GM18907 (cell line): ENCODE measurements around the gene GH2.
A peak's percentile ranks its signal among the peaks of the same experiment; 100 is the strongest.
"Not testable (repeated sequence)": the region's sequence is repeated elsewhere in the genome, so short reads cannot be mapped to it uniquely, and the experiment has no call there.

Experiments
- ATAC-seq: cut with Tn5 transposase; IDR thresholded peaks from one replicate; pipeline ENCODE4 v1.9.1; 2021; ENCODE audit warnings: mild to moderate bottlenecking, moderate library complexity; ENCODE audit not compliant: unreplicated experiment

GH2 gene

DNA sequence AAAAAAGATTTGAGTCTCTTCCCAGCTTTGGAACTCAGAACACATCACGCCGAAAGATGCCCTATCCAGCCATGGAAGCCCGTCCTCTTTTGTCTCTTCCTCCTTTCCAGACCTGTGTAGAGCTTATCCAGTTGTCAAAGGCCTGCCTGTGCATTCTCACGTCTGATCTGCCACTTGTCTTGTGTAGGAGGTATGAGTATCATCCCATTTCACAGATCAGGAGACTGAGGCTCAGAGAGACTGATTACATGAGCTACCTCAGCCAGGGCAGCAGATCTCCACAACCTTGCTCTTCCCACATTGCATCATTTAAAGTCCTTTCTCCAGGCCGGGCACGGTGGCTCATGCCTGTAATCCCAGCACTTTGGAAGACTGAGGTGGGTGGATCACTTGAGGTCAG is 7.1 kb downstream of the GH2 start:
- not testable (repeated sequence) for ATAC-seq

DNA sequence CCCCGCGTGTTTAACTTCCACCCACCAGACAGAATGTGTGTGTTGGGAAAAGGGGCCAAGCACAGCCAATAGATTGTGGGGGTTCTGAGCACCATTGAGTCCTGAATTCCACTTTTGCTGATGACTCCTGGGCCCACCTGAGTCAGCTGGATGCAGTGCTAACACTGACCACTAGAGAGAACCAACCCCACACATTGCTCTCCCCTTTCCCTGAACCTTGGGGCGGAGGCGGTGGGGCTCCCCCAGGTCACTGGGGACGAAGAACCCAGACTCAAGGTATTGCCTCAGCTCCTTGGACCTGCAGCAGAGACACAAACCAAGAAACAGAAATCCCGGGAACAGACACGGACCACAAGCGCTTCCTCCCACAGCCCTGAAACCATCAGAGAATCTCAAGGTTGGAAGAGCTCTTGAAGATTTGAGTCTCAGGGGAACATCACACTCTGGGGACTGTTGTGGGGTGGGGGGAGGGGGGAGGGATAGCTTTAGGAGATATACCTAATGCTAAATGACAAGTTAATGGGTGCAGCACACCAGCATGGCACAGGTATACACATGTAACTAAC is 7.6 kb downstream of the GH2 start:
- not testable (repeated sequence) for ATAC-seq

DNA sequence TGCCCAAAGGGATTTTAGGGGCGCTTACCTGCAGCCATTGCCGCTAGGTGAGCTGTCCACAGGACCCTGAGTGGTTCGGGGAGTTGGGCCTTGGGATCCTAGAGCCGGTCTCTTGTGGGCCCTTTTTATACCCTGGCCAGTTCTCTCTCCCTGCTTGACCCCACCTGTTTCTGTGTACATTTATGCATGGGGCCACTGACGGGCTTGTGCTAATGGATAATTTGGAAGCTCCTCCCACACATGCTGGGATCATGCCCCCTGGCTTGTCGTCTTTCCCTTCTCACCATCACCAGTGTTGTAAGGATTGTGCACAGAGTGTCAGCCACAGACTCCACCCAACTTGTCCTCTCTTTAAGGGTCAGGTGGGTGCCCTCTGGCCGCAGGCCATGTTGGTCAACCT is 8.2 kb downstream of the GH2 start, which contains the start of gene CSH2:
TSS of gene CSH2 (minus strand) at position 101 of the 400 bp plus-strand sequence. CDS start at position 38, 63 bp downstream.
- not testable (repeated sequence) for ATAC-seq

GRCh38 chr17:63871646-63872365 is 9.9 kb downstream of the GH2 start:
- not testable (repeated sequence) for ATAC-seq

DNA sequence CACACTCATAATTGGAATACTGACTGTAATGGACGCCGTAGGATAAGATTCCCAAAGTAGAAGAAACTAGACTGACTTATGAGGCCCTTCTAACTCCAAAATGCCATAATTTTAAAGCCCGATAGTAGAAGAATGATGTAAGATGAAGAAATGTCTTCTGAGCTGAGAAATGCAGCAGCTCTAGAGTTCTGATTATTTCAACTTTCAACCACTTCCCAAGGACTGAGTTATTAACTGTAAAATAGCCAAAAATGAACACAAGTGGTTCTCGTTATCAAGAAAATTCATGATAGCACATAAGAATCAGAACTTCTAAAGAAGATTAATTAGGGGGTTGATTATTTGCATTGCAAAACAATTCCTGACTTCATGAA is 11.5 kb downstream of the GH2 start:
- ATAC-seq = not testable (repeated sequence)

- ATAC-seq = not testable (repeated sequence)
These were observed 12.1 kb downstream of the GH2 start for GRCh38 chr17:63869491-63870291.

DNA sequence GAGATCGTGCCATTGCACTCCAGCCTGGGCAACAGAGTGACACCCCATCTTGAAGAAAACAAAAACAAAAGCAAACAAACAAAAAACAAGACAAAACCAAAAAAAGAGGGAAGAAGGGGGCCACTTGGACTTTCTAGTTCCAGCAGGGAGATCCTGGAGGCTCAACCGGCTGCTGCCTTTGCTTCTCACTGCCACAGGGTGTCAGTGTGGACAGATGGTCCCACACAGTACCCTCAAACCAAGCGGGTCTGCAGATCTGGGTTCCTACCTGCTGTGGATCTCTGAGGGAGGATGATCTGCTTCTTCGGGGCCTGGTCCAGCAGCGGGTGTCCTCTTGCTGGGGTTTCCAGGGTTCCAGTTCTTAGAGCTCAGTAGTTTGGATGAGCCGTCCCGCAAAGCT is 15.1 kb downstream of the GH2 start:
- ATAC-seq = not testable (repeated sequence)

- ATAC-seq = no peak
These were observed 22.5 kb downstream of the GH2 start for GRCh38 chr17:63859257-63859656.

GRCh38 chr17:63856425-63856824 is 25.3 kb downstream of the GH2 start:
- ATAC-seq = not testable (repeated sequence)

DNA sequence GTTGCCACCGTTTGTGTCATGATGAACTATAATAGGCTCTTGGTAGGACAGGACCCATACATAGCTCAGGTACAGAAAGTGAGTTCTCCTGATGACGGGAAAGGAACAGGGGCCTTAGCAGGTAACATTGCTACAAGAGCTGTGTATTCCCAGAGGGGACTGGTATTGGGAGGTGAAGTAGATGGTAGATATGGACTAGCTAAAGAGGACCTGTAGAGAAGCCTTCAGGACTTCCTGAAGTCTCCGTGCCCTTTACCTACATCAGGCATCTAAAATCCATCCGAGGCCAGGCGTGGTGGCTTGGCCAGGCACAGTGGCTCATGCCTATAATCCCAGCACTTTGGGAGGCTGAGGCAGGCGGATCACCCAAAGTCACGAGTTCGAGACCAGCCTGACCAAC is 26.6 kb downstream of the GH2 start:
- ATAC-seq = no peak

DNA sequence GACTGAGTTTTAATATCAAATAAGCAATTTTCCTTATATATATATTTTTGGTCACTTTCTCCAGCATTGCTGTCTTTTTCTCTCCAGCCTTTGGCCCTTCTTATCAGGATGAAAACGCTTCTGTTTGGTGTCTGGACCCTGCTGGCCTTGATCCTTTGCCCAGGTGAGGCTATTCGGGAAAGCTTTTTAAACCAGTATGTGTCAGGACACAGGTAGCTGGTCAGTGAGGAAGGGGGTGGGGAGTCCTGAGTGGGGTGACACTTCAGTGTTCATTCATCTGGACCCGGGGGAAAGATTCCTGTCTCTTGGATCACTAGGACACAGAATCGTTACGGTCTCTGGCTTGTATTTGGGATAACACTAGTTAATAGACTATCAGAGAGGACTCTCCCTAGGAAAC is 27.0 kb downstream of the GH2 start:
- ATAC-seq = no peak

GRCh38 chr17:63853260-63853659 is 28.5 kb downstream of the GH2 start:
- ATAC-seq = no peak

DNA sequence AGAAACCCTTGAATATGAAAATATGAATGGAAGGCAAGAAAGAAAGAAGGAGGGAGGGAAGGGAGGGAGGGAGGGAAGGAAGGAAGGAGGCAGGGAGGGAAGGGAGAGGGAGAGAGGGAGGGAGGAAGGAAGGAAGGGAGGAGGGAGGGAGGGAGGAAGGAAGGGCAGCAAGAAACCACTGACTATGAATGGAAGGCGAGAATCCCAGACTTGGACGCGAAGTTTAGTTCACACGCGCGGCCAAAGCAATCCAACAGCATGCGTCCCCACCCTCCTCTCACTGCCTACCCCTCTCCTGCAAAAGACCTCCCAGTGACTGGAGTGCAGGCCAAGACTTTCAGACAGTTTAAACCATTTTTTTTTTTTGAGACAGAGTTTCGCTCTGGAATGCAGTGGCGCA is 31.3 kb downstream of the GH2 start:
- ATAC-seq = no peak

DNA sequence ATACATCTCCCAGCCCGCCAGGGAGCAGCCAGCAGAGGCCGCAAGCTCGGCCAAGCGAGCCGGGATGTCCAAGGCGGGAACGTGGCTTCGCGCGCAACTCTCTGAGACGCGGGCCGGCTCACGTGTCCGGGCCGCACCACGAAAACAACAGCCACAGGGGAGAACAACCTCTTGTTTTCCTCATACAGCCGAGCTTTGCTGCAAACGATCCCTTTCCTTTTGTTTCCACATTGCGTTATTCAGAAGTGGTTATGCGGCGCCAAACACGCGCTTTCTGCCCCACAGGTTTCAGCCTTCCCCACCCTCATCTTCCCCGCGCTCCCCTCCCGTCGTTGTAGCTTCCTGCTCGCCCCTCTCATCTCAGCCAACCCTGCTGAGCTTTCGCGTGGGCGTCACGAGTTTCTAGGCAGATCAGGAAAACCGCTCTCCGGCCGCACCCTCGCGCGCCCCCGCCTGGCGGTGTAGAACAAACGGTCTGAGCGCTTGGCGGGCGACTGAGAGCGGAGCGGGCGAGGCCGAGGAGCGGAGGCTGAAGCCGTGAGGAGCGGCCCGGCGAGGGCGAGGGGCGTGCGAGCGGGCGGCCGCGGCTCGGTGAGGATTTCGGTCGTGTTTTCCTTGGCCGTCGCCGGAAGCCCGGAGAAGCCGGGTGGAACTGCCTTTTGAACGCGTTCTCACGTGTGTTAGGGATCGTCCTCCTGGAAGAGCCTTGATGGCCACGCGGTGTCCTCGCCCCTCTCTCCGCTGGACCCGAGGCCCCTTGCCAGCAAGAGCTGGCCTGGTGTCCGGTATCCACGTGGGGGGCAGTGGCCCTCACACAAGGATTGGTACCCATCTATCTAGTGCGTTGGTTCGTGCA is 32.7 kb downstream of the GH2 start:
- ATAC-seq = peak; percentile 75

- no peak for ATAC-seq
These were observed 34.1 kb downstream of the GH2 start for GRCh38 chr17:63847525-63848249.

- no peak for ATAC-seq
These were observed 36.2 kb downstream of the GH2 start for GRCh38 chr17:63845509-63845908.

- no peak for ATAC-seq
These were observed 37.6 kb downstream of the GH2 start for GRCh38 chr17:63843910-63844677.

DNA sequence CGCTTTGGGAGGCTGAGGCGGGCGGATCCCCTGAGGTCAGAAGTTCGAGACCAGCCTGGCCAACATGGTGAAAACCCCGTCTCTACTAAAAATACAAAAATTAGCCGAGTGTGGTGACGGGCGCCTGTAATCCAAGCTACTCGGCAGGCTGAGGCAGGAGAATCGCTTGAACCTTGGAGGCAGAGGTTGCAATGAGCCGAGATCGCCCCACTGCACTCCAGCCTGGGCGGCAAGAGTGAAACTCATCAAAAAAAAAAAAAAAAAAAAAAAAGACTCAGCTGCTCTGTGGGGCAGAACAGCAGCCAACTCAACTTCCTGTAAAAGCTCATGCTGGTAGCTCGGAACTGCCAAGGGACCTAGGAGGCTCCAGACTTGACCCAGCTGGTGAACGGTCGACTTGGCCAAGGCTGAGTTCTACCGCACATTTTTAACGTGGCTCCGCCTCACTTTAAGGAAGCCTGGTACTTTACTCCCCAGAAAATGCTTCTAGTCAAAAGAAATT is 38.3 kb downstream of the GH2 start:
- ATAC-seq = not testable (repeated sequence)
